Measurements from ENCODE around the gene ATAD5.

GRCh38 chr17:30805944-30806456, 25.8 kb upstream of the ATAD5 start:
- TF ChIP-seq CTCF (conservative IDR thresholded peaks at IDR 0.05; ENCODE audit: low read depth, low read length) (peak; percentile 34; the same call in 1 of the 2 replicates), EZH2phosphoT487 (IDR thresholded peaks at IDR 0.05; ENCODE audit: borderline replicate concordance, low read length) (no peak), EZH2 (IDR thresholded peaks at IDR 0.05; ENCODE audit: low read length, unreplicated experiment) (no peak)
